ENCODE results near the gene CRX.

DNA sequence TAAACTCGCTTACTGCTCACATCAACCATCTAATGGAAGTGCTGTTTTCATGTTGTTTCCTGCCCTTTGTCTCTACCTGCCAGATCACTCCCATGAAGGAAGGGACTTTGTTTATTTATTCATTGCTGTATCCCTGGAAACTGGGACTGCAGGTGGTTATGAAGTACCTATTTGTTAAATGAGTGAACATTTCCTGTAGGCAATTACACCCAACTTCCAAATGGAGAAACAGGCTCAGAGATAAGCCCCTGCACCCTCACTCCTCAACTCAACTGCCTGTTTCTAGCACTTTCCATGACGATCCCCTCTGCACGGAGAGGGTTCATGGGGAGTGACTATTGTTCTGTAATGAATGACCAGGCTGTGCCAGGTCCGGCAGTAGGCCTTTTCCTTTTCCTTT, 45.2 kb upstream of the CRX start:
- TF ChIP-seq POLR2AphosphoS5 (IDR thresholded peaks at IDR 0.05) (peak in 1 of 3 donors; percentile 16), CTCF (IDR thresholded peaks at IDR 0.05) (no peak)

Data from breast epithelium (tissue), 3 donors.